Measurements from ENCODE around the gene PTTG1IP. TPM values are rescaled to one million over a fixed set of nuclear protein-coding genes. Genes with fewer than 3 reads are reported as not detected.
A peak's percentile ranks its signal among the peaks of the same experiment; 100 is the strongest.

The PTTG1IP gene
- total and polyA plus RNA-seq, 2 of the 13 experiments (the other 11 are each of a cell fraction or from before 2014, with no cell fraction given) = 161 to 700 TPM

DNA sequence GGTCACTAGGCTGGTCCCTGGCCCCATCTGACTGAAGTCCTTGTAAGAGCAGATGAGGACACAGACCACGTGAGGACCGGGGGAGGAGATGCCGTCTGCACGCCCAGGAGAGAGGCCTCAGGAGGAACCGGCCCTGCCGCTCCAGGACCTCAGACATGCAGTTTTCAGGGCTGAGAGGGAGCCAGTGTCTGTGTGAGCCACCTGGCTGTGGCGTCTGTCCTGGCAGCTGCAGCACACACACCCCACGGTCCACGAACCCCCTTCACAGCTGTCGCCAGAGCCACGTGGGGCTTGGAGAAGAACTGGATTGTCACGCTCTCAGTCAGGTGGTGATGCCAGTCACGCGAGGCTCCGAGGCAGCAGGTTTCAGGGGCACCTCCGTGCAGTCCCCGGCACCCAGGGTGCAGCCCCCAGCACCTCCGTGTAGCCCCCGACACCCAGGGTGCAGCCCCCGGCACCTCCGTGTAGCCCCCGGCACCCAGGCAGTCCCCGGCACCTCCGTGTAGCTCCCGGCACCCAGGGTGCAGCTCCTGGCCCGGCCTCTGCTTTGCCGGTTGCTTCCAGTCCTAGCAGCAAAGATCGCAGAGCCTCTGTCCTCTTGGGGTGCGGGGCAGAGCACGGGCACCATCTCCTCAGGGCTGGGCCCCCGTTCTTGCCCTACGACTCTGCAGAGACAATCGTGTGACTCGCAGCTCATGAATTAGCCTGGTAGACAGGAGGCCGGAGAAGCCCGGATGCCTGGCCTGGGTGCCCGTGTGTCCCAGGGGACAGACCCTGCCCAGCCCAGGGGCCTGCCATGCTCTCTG, 36.6 kb downstream of the PTTG1IP start (continued):
- no peak for TF ChIP-seq GLI4 (CRISPR knock-in tag; IDR thresholded peaks at IDR 0.05; ENCODE audit: borderline replicate concordance)
- TF ChIP-seq RELA (CRISPR knock-in tag; IDR thresholded peaks at IDR 0.05) = no peak
- TF ChIP-seq, protein P1, sequence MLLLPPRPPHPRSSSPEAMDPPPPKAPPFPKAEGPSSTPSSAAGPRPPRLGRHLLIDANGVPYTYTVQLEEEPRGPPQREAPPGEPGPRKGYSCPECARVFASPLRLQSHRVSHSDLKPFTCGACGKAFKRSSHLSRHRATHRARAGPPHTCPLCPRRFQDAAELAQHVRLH (CRISPR knock-in tag; IDR thresholded peaks at IDR 0.05; ENCODE audit: borderline replicate concordance, low read depth) = no peak
- no peak for TF ChIP-seq DR1 (CRISPR knock-in tag; IDR thresholded peaks at IDR 0.05)
- no peak for TF ChIP-seq NFE2L2 (IDR thresholded peaks at IDR 0.05; ENCODE audit: low read length)
- TF ChIP-seq ZNF724P (CRISPR knock-in tag; IDR thresholded peaks at IDR 0.05; ENCODE audit: borderline replicate concordance) = peak; percentile 39; the same call in 1 of the 2 replicates
- TF ChIP-seq, protein P2, sequence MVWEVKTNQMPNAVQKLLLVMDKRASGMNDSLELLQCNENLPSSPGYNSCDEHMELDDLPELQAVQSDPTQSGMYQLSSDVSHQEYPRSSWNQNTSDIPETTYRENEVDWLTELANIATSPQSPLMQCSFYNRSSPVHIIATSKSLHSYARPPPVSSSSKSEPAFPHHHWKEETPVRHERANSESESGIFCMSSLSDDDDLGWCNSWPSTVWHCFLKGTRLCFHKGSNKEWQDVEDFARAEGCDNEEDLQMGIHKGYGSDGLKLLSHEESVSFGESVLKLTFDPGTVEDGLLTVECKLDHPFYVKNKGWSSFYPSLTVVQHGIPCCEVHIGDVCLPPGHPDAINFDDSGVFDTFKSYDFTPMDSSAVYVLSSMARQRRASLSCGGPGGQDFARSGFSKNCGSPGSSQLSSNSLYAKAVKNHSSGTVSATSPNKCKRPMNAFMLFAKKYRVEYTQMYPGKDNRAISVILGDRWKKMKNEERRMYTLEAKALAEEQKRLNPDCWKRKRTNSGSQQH (CRISPR knock-in tag; IDR thresholded peaks at IDR 0.05; ENCODE audit: low read depth) = no peak
- TF ChIP-seq ZNF101 (CRISPR knock-in tag; IDR thresholded peaks at IDR 0.05; ENCODE audit: borderline replicate concordance, low read depth) = no peak
- no peak for TF ChIP-seq CBX2 (IDR thresholded peaks at IDR 0.05; ENCODE audit: low read depth, low read length)
- no peak for TF ChIP-seq CBX2 (CRISPR knock-in tag; IDR thresholded peaks at IDR 0.05; ENCODE audit: low read depth)
- no peak for TF ChIP-seq ZNF317 (CRISPR knock-in tag; IDR thresholded peaks at IDR 0.05)
- peak; percentile 92 for TF ChIP-seq RXRA (CRISPR knock-in tag; IDR thresholded peaks at IDR 0.05)
- TF ChIP-seq ZBTB8A (CRISPR knock-in tag; IDR thresholded peaks at IDR 0.05; ENCODE audit: borderline replicate concordance, low read depth) = no peak
- no peak for TF ChIP-seq ZNF7 (CRISPR knock-in tag; IDR thresholded peaks at IDR 0.05)
- TF ChIP-seq, protein P3, sequence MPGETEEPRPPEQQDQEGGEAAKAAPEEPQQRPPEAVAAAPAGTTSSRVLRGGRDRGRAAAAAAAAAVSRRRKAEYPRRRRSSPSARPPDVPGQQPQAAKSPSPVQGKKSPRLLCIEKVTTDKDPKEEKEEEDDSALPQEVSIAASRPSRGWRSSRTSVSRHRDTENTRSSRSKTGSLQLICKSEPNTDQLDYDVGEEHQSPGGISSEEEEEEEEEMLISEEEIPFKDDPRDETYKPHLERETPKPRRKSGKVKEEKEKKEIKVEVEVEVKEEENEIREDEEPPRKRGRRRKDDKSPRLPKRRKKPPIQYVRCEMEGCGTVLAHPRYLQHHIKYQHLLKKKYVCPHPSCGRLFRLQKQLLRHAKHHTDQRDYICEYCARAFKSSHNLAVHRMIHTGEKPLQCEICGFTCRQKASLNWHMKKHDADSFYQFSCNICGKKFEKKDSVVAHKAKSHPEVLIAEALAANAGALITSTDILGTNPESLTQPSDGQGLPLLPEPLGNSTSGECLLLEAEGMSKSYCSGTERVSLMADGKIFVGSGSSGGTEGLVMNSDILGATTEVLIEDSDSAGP (CRISPR knock-in tag; IDR thresholded peaks at IDR 0.05; ENCODE audit: borderline replicate concordance) = peak; percentile 54; the same call in 1 of the 2 replicates
- no peak for TF ChIP-seq ZNF670 (CRISPR knock-in tag; IDR thresholded peaks at IDR 0.05; ENCODE audit: borderline replicate concordance)
- TF ChIP-seq, protein P4, sequence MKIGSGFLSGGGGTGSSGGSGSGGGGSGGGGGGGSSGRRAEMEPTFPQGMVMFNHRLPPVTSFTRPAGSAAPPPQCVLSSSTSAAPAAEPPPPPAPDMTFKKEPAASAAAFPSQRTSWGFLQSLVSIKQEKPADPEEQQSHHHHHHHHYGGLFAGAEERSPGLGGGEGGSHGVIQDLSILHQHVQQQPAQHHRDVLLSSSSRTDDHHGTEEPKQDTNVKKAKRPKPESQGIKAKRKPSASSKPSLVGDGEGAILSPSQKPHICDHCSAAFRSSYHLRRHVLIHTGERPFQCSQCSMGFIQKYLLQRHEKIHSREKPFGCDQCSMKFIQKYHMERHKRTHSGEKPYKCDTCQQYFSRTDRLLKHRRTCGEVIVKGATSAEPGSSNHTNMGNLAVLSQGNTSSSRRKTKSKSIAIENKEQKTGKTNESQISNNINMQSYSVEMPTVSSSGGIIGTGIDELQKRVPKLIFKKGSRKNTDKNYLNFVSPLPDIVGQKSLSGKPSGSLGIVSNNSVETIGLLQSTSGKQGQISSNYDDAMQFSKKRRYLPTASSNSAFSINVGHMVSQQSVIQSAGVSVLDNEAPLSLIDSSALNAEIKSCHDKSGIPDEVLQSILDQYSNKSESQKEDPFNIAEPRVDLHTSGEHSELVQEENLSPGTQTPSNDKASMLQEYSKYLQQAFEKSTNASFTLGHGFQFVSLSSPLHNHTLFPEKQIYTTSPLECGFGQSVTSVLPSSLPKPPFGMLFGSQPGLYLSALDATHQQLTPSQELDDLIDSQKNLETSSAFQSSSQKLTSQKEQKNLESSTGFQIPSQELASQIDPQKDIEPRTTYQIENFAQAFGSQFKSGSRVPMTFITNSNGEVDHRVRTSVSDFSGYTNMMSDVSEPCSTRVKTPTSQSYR (CRISPR knock-in tag; IDR thresholded peaks at IDR 0.05; ENCODE audit: borderline replicate concordance) = peak; percentile 29; the same call in 1 of the 2 replicates
- TF ChIP-seq, protein P5, sequence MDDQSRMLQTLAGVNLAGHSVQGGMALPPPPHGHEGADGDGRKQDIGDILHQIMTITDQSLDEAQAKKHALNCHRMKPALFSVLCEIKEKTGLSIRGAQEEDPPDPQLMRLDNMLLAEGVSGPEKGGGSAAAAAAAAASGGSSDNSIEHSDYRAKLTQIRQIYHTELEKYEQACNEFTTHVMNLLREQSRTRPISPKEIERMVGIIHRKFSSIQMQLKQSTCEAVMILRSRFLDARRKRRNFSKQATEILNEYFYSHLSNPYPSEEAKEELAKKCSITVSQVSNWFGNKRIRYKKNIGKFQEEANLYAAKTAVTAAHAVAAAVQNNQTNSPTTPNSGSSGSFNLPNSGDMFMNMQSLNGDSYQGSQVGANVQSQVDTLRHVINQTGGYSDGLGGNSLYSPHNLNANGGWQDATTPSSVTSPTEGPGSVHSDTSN (CRISPR knock-in tag; IDR thresholded peaks at IDR 0.05; ENCODE audit: borderline replicate concordance) = no peak
- TF ChIP-seq RAD51 (IDR thresholded peaks at IDR 0.05; ENCODE audit: borderline replicate concordance) = no peak
- TF ChIP-seq KDM4B (CRISPR knock-in tag; IDR thresholded peaks at IDR 0.05) = no peak

Data from HepG2 (cell line).